GM19351 (cell line): ENCODE measurements around the gene NAV1.
A peak's percentile ranks its signal among the peaks of the same experiment; 100 is the strongest.

Experiments
- ATAC-seq: cut with Tn5 transposase; IDR thresholded peaks from one replicate; pipeline ENCODE4 v1.9.1; 2021; ENCODE audit warnings: mild to moderate bottlenecking, moderate library complexity; ENCODE audit not compliant: unreplicated experiment

NAV1 gene

GRCh38 chr1:201502511-201502857, 36.4 kb upstream of the NAV1 start:
- ATAC-seq, result no peak

- ATAC-seq, result no peak
These were observed 35.3 kb upstream of the NAV1 start for GRCh38 chr1:201503397-201504176.

- no peak for ATAC-seq
These were observed 34.7 kb upstream of the NAV1 start for GRCh38 chr1:201504179-201504631.

GRCh38 chr1:201504799-201505502, 34.0 kb upstream of the NAV1 start:
- ATAC-seq, result no peak

- ATAC-seq, result no peak
These were observed 33.4 kb upstream of the NAV1 start for GRCh38 chr1:201505503-201505890.

- no peak for ATAC-seq
These were observed 32.8 kb upstream of the NAV1 start for GRCh38 chr1:201506092-201506491.

GRCh38 chr1:201506557-201507359, 32.2 kb upstream of the NAV1 start, which contains the start of gene CSRP1:
Gene CSRP1, minus strand, starts transcription at chr1:201507123. Its CDS starts 10,820 bp downstream, at chr1:201496303.
- peak; percentile 79 for ATAC-seq

- no peak for ATAC-seq
These were observed 31.6 kb upstream of the NAV1 start for GRCh38 chr1:201507360-201507675.

GRCh38 chr1:201508809-201509208, 30.1 kb upstream of the NAV1 start:
- no peak for ATAC-seq

GRCh38 chr1:201509601-201510374, 29.1 kb upstream of the NAV1 start:
- ATAC-seq, result no peak

GRCh38 chr1:201510734-201511133, 28.2 kb upstream of the NAV1 start:
- ATAC-seq, result no peak

- ATAC-seq, result no peak
These were observed 27.5 kb upstream of the NAV1 start for GRCh38 chr1:201511396-201511940.

GRCh38 chr1:201511941-201512539, 26.9 kb upstream of the NAV1 start:
- ATAC-seq, result peak; percentile 53

- ATAC-seq, result no peak
These were observed 25.3 kb upstream of the NAV1 start for GRCh38 chr1:201513498-201514243.

GRCh38 chr1:201514466-201514865, 24.5 kb upstream of the NAV1 start:
- no peak for ATAC-seq

GRCh38 chr1:201515062-201515750, 23.7 kb upstream of the NAV1 start:
- no peak for ATAC-seq

- ATAC-seq, result no peak
These were observed 23.0 kb upstream of the NAV1 start for GRCh38 chr1:201515895-201516294.

- no peak for ATAC-seq
These were observed 22.3 kb upstream of the NAV1 start for GRCh38 chr1:201516511-201517127.
